HepG2 (cell line): Measurements from ENCODE around the gene PRTN3. TPM values are rescaled to one million over a fixed set of nuclear protein-coding genes. Genes with fewer than 3 reads are reported as not detected.

Source experiments
- ATAC-seq: fragments of 200-7000 bp; cut with Tn5 transposase; 3 replicates; pipeline ENCODE4 v1.9.1; 2020; ENCODE audit warnings: mild to moderate bottlenecking, moderate library complexity
- BruUV-seq: library from RNA; stranded (reverse); fragments of 400-500 nt; replicated peaks from 2 replicates; lab custom pipeline; 2021; lab: Mats Ljungman, UMichigan
- CTCF ChIA-PET: fragments of 300-600 bp; formaldehyde crosslinking; extraction: SDS; loops from one replicate; lab custom pipeline; 2021; ENCODE audit warnings: low total read pairs, inconsistent platforms, low intra/inter-chr PET ratio; lab: Yijun Ruan, JAX
- POLR2A ChIA-PET: fragments of 350-600 bp; sonication (Branson Sonifier 250); formaldehyde crosslinking; loops from one replicate; lab custom pipeline; 2020; ENCODE audit warnings: antibody characterized with exemption, inconsistent platforms; lab: Yijun Ruan, JAX
- DNase-seq: peaks from one replicate; pipeline ENCODE4 v3.0.0-alpha.2; 2015; ENCODE audit warnings: low spot score
- FAIRE-seq: peaks from 3 replicates; lab custom pipeline; 2011; peaks lifted over from hg19 to GRCh38; lab: Jason Lieb, UNC
- H2AFZ ChIP-seq: one replicate; pipeline ENCODE4 v1.6.1; 2011; ENCODE audit warnings: low read length, inconsistent platforms
- H3K27ac ChIP-seq: fragments of 300-600 bp; 3 replicates; pipeline ENCODE4 v1.8.0; 2011; ENCODE audit warnings: mixed run types, mild to moderate bottlenecking, mixed read lengths, low read length, inconsistent platforms; ENCODE audit not compliant: insufficient read depth; ENCODE audit errors: extremely low read length
- H3K27me3 ChIP-seq, 2 experiments: fragments of 200-600 bp in 1 of 2; 2 replicates in 1 of 2; 3 replicates in 1 of 2; pipeline versions ENCODE4 v1.6.0 to v1.8.0; 2011; ENCODE audit warnings: low read length in 2 of 2, mild to moderate bottlenecking in 2 of 2, moderate library complexity in 2 of 2, inconsistent platforms in 1 of 2; ENCODE audit not compliant: insufficient read depth in 2 of 2, control insufficient read depth in 1 of 2
- H3K36me3 ChIP-seq, 2 experiments: fragments of 200-600 bp in 1 of 2; replicated peaks in 1 of 2; 2 replicates in 1 of 2; 3 replicates in 1 of 2; pipeline versions ENCODE4 v1.5.1 to v1.8.0; 2011; ENCODE audit warnings: low read length in 2 of 2, inconsistent platforms in 1 of 2; ENCODE audit not compliant: insufficient read depth in 2 of 2, control insufficient read depth in 1 of 2
- H3K4me1 ChIP-seq: 2 replicates; pipeline ENCODE4 v1.5.1; 2012; ENCODE audit warnings: low read length, inconsistent platforms; ENCODE audit not compliant: insufficient read depth
- H3K4me2 ChIP-seq: 2 replicates; pipeline ENCODE4 v1.6.0; 2011; ENCODE audit warnings: low read depth, low read length, inconsistent platforms
- H3K4me3 ChIP-seq, 3 experiments: fragments of 200-600 bp in 1 of 3; sonication (generic), shearing (Covaris generic) in 1 of 3; replicated peaks in 1 of 3; 2 replicates each; pipeline ENCODE4 v1.5.1; 2011 to 2016; ENCODE audit warnings: low read length in 3 of 3, inconsistent platforms in 2 of 3, low read depth in 2 of 3, mild to moderate bottlenecking in 2 of 3, control low read depth in 1 of 3, mixed read lengths in 1 of 3; ENCODE audit not compliant: insufficient read depth in 1 of 3
- H3K79me2 ChIP-seq: one replicate; pipeline ENCODE4 v1.6.1; 2011; ENCODE audit warnings: low read length, inconsistent platforms; ENCODE audit not compliant: insufficient read depth
- H3K9ac ChIP-seq: 2 replicates; pipeline ENCODE4 v1.6.0; 2011; ENCODE audit warnings: mild to moderate bottlenecking, low read depth, low read length, inconsistent platforms; ENCODE audit not compliant: insufficient read depth
- H3K9me3 ChIP-seq: 2 replicates; pipeline ENCODE4 v1.5.1; 2012; ENCODE audit warnings: mild to moderate bottlenecking, low read length
- H4K20me1 ChIP-seq: 2 replicates; pipeline ENCODE4 v1.6.0; 2011; ENCODE audit warnings: inconsistent platforms, mild to moderate bottlenecking, low read length, moderate library complexity; ENCODE audit not compliant: insufficient read depth
- CHD2 ChIP-seq: IDR thresholded peaks from 2 replicates; pipeline ENCODE4 v1.6.1; 2011; ENCODE audit warnings: low read depth, low read length, improper control_type of control experiment
- CTCF ChIP-seq: sonication (generic); formaldehyde crosslinking; IDR thresholded peaks from 2 replicates; pipeline ENCODE4 v1.5.0; 2020; ENCODE audit warnings: mild to moderate bottlenecking, missing genetic modification reagents, moderate library complexity
- HES4 ChIP-seq: sonication (generic); formaldehyde crosslinking; IDR thresholded peaks from 2 replicates; pipeline ENCODE4 v1.9.0; 2021; ENCODE audit warnings: mild to moderate bottlenecking, missing genetic modification reagents, borderline replicate concordance
- MAFG ChIP-seq: sonication (generic); formaldehyde crosslinking; IDR thresholded peaks from 2 replicates; pipeline ENCODE4 v1.5.1; 2020; ENCODE audit warnings: mild to moderate bottlenecking, missing genetic modification reagents
- MATR3 ChIP-seq: sonication (generic); formaldehyde crosslinking; IDR thresholded peaks from 2 replicates; pipeline ENCODE4 v1.4.0; 2020; ENCODE audit warnings: missing genetic modification reagents
- MAZ ChIP-seq, 2 experiments: sonication (generic) in 1 of 2; formaldehyde crosslinking in 1 of 2; IDR thresholded peaks; 2 replicates each; pipeline versions ENCODE4 v1.5.0 to v1.6.1; 2012 to 2020; ENCODE audit warnings: low read depth in 2 of 2, mild to moderate bottlenecking in 2 of 2, borderline replicate concordance in 1 of 2, improper control_type of control experiment in 1 of 2, low read length in 1 of 2, missing genetic modification reagents in 1 of 2, moderate library complexity in 1 of 2
- MEIS2 ChIP-seq: sonication (generic); formaldehyde crosslinking; IDR thresholded peaks from 2 replicates; pipeline ENCODE4 v1.9.0; 2021; ENCODE audit warnings: mild to moderate bottlenecking, missing genetic modification reagents
- ZBTB38 ChIP-seq: sonication (generic); formaldehyde crosslinking; IDR thresholded peaks from 2 replicates; pipeline ENCODE4 v1.5.1; 2020; ENCODE audit warnings: mild to moderate bottlenecking, missing genetic modification reagents
- ZFX ChIP-seq: sonication (generic); formaldehyde crosslinking; IDR thresholded peaks from 2 replicates; pipeline ENCODE4 v1.4.0; 2020; ENCODE audit warnings: mild to moderate bottlenecking, low read depth, missing genetic modification reagents, moderate library complexity
- ZNF224 ChIP-seq: sonication (generic); formaldehyde crosslinking; IDR thresholded peaks from 2 replicates; pipeline ENCODE4 v1.5.0; 2020; ENCODE audit warnings: mild to moderate bottlenecking, missing genetic modification reagents
- ZNF687 ChIP-seq: sonication (generic); formaldehyde crosslinking; IDR thresholded peaks from 2 replicates; pipeline ENCODE4 v1.5.1; 2020; ENCODE audit warnings: mild to moderate bottlenecking, missing genetic modification reagents, moderate library complexity
- WGBS: methylation state at CpG from one replicate; pipeline ENCODE4 v1.1.6; 2017; ENCODE audit warnings: low lambda C conversion rate; 5-methylcytosine and 5-hydroxymethylcytosine counted together
- in situ Hi-C: cut with HindIII; loops from 2 replicates; pipeline ENCODE4 v1.10.0; 2017; ENCODE audit warnings: low pct_unique_long_range_greater_than_20kb; ENCODE audit not compliant: extremely low pct_ligation_motif_present
- intact Hi-C: fragments of 100-400 bp; cut with micrococcal nuclease; formaldehyde crosslinking; loops from one replicate; pipeline ENCODE4 v1.10.0; 2022; ENCODE audit not compliant: unreplicated experiment
- polyA plus RNA-seq, 8 experiments: library from polyadenylated mRNA; depleted of rRNA in 3 of 8; stranded (reverse) in 7 of 8; unstranded in 1 of 8; fragments of >200 nt; fragmentation: Illumina TruSeq in 4 of 8; extraction: Trizol in 4 of 8; gene quantifications; 2 replicates each; pipeline versions ENCODE4 v1.2.1 to v1.2.3, GENCODE V29; 2011 to 2016; ENCODE audit warnings: low read depth in 4 of 8, missing spikeins in 1 of 8, mixed read lengths in 1 of 8; ENCODE audit not compliant: insufficient read depth in 1 of 8
- total RNA-seq, 5 experiments: library from RNA; depleted of rRNA; stranded (reverse); fragments of >200 nt; fragmentation: Illumina TruSeq; extraction: Trizol; gene quantifications; 2 replicates each; pipeline ENCODE4 v1.2.3, GENCODE V29; 2016; ENCODE audit warnings: low read depth in 1 of 5
- TF ChIP-seq, protein P1 (sequence below): sonication (generic); formaldehyde crosslinking; IDR thresholded peaks from 2 replicates; pipeline ENCODE4 v1.4.0; 2020; ENCODE audit warnings: missing genetic modification reagents

The PRTN3 gene
- total and polyA plus RNA-seq, 2 of the 13 experiments (the other 11 are each of a cell fraction or from before 2014, with no cell fraction given) = not detected

- no peak overlapping the region for H2AFZ ChIP-seq
- TF ChIP-seq HES4 (CRISPR knock-in tag) (no peak), MAZ (IDR thresholded peaks at IDR 0.05; ENCODE audit: borderline replicate concordance, low read depth, low read length) (0 out of 2 replicates have a peak, but pooled peaks have one; percentile 7), MAZ (CRISPR knock-in tag; IDR thresholded peaks at IDR 0.05; ENCODE audit: low read depth) (no peak), ZNF687 (CRISPR knock-in tag) (0 out of 2 replicates have a peak, but pooled peaks have one; percentile 11), CHD2 (no peak), MEIS2 (no peak), ZBTB38 (CRISPR knock-in tag) (peak; percentile 93), ZFX (CRISPR knock-in tag) (peak; percentile 22; the same call in 1 of the 2 replicates), ZNF224 (CRISPR knock-in tag) (no peak), MAFG (CRISPR knock-in tag) (no peak), CTCF (CRISPR knock-in tag) (peak; percentile 16; the same call in 1 of the 2 replicates), MATR3 (CRISPR knock-in tag) (0 out of 2 replicates have a peak, but pooled peaks have one; percentile 73)
- TF ChIP-seq, protein P1, sequence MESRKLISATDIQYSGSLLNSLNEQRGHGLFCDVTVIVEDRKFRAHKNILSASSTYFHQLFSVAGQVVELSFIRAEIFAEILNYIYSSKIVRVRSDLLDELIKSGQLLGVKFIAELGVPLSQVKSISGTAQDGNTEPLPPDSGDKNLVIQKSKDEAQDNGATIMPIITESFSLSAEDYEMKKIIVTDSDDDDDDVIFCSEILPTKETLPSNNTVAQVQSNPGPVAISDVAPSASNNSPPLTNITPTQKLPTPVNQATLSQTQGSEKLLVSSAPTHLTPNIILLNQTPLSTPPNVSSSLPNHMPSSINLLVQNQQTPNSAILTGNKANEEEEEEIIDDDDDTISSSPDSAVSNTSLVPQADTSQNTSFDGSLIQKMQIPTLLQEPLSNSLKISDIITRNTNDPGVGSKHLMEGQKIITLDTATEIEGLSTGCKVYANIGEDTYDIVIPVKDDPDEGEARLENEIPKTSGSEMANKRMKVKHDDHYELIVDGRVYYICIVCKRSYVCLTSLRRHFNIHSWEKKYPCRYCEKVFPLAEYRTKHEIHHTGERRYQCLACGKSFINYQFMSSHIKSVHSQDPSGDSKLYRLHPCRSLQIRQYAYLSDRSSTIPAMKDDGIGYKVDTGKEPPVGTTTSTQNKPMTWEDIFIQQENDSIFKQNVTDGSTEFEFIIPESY (CRISPR knock-in tag) = peak; percentile 92
Observed at GRCh38 chr19:861756-862580, 21.2 kb downstream of the PRTN3 start.

More at GRCh38 chr19:861756-862580, 21.2 kb downstream of the PRTN3 start:
- peak; percentile 41 for DNase-seq
- Histone ChIP-seq H3K4me3 (no peak overlapping the region), H3K27ac (no peak overlapping the region), H3K9me3 (no peaks in the 10 kb centered on the region), H3K4me2 (no peak overlapping the region), H3K27me3 (no peaks in the 10 kb centered on the region), H3K4me1 (peaks cover 19% of the 10 kb centered on the region), H3K9ac (no peak overlapping the region), H3K36me3 (no peaks in the 10 kb centered on the region), H3K79me2 (no peaks in the 10 kb centered on the region), H4K20me1 (no peaks in the 10 kb centered on the region)
- POLR2A ChIA-PET = interaction anchor here (0.6 to 1.0 kb wide), 2 partner anchors 14 to 376 kb away, joined by 3 to 4 read pairs; no protein-coding TSS in a partner anchor
- CTCF ChIA-PET = no interaction called here
- no peak for FAIRE-seq
- WGBS = 51% methylated on average over 39 of the region's 60 CpGs
- in situ Hi-C loops (loop anchor here (5.0 to 10.0 kb wide), 2 partner anchors 55 to 123 kb away; partner anchors contain the start of genes KISS1R and WDR18), intact Hi-C loops (loop anchor here (2.0 kb wide), 1 partner anchor 55 kb away; the partner anchor contains the start of gene KISS1R)
- BruUV-seq = no TSS peak
- ATAC-seq = peak; percentile 36
